ENCODE results near the gene SCYGR6. TPM values are rescaled to one million over a fixed set of nuclear protein-coding genes. Genes with fewer than 3 reads are reported as not detected.

The SCYGR6 gene
- total and polyA plus RNA-seq, 2 of the 8 experiments (the other 6 are each of a cell fraction or from before 2014, with no cell fraction given): not detected

GRCh38 chr2:227716501-227716900, 8.1 kb downstream of the SCYGR6 start (continued):
- TF ChIP-seq CHD7 (IDR thresholded peaks at IDR 0.05; ENCODE audit: insufficient replicate concordance, low read length): no peak
- no peak for TF ChIP-seq ZNF274 (IDR thresholded peaks at IDR 0.05; ENCODE audit: borderline replicate concordance, extremely low read depth, low read length)
- TF ChIP-seq MAX (IDR thresholded peaks at IDR 0.05): no peak
- no peak for TF ChIP-seq MAFK (IDR thresholded peaks at IDR 0.05; ENCODE audit: low read depth, low read length)
- TF ChIP-seq RFX5 (IDR thresholded peaks at IDR 0.05; ENCODE audit: borderline replicate concordance, low read depth, low read length): no peak
- no peak for TF ChIP-seq CHD1 (IDR thresholded peaks at IDR 0.05; ENCODE audit: low read depth, low read length)
- TF ChIP-seq PHF8 (conservative IDR thresholded peaks at IDR 0.05; ENCODE audit: low read depth, low read length): no peak
- TF ChIP-seq TEAD4 (IDR thresholded peaks at IDR 0.05; ENCODE audit: low read depth, low read length): no peak
- no peak for TF ChIP-seq BCL11A (IDR thresholded peaks at IDR 0.05; ENCODE audit: low read depth in 2 of 2, low read length in 2 of 2)
- no peak for TF ChIP-seq CBX5 (IDR thresholded peaks at IDR 0.05; ENCODE audit: low read depth, low read length)
- no peak for TF ChIP-seq SUZ12 (IDR thresholded peaks at IDR 0.05; ENCODE audit: low read length)
- no peak for TF ChIP-seq BRCA1 (IDR thresholded peaks at IDR 0.05; ENCODE audit: low read depth, low read length)
- TF ChIP-seq SRF (IDR thresholded peaks at IDR 0.05; ENCODE audit: low read depth, low read length): no peak

All from H1 (cell line).